Ovary (tissue), 9 donors: ENCODE results near the gene SMAD3. TPM values are rescaled to one million over a fixed set of nuclear protein-coding genes. Genes with fewer than 3 reads are reported as not detected.

Experiments used
- DNase-seq, 5 donors: peaks; one replicate each; pipeline ENCODE4 v3.0.0-alpha.2; 2019 to 2020
- H3K27ac ChIP-seq, 2 donors: fragments of 200-600 bp; one replicate each; pipeline versions ENCODE4 v1.5.1 to v1.8.0; 2019 to 2022
- H3K27me3 ChIP-seq: fragments of 200-600 bp; one replicate; pipeline ENCODE4 v1.8.0; 2022
- H3K36me3 ChIP-seq: fragments of 200-600 bp; sonication (generic); one replicate; pipeline ENCODE4 v1.5.1; 2019
- H3K4me1 ChIP-seq: one replicate; pipeline ENCODE4 v1.8.1; 2013; ENCODE audit warnings: mild to moderate bottlenecking, moderate library complexity; ENCODE audit not compliant: insufficient read depth
- H3K4me3 ChIP-seq: fragments of 200-600 bp; sonication (generic); one replicate; pipeline ENCODE4 v1.5.1; 2017
- H3K9me3 ChIP-seq, 2 donors: fragments of 200-600 bp in 1 of 2; sonication (generic) in 1 of 2; one replicate each; pipeline versions ENCODE4 v1.5.1 to v1.8.1; 2013 to 2019; ENCODE audit warnings: mild to moderate bottlenecking in 1 of 2, moderate library complexity in 1 of 2
- EP300 ChIP-seq: sonication (generic); formaldehyde crosslinking; IDR thresholded peaks from one replicate; pipeline ENCODE4 v1.6.1; 2017; ENCODE audit warnings: antibody characterized with exemption
- POLR2A ChIP-seq: fragments of 450-650 bp; IDR thresholded peaks from one replicate; pipeline ENCODE4 v1.6.1; 2017; ENCODE audit warnings: antibody characterized with exemption, mild to moderate bottlenecking, moderate library complexity
- WGBS, 3 donors: extraction: QIAGEN DNeasy Blood & Tissue Kit in 1 of 3; methylation state at CpG; one replicate each; pipeline versions ENCODE4 v1.1.5 to v1.1.7; 2013 to 2017; 5-methylcytosine and 5-hydroxymethylcytosine counted together
- intact Hi-C, 4 donors: fragments of 100-400 bp; cut with DNase I; formaldehyde crosslinking; loops; one replicate each; pipeline versions ENCODE4 v1.11.0 to v1.15.1; 2022 to 2023
- polyA plus RNA-seq, 2 donors: library from polyadenylated mRNA; stranded (reverse); fragments of 200-250 nt in 1 of 2; fragments of 350-450 nt in 1 of 2; fragmentation: Illumina TruSeq in 1 of 2; extraction: RNeasy Lipid Tissue Mini Kit (QIAGEN cat#74804) in 1 of 2; gene quantifications; one replicate each; pipeline ENCODE4 v1.2.3, GENCODE V29; 2013 to 2014
- total RNA-seq, 7 donors: library from RNA; depleted of rRNA in 2 of 7; stranded (reverse); fragments of >200 nt in 2 of 7; fragmentation: NEBNext Ultra II Directional in 3 of 7; extraction: Animal tissue kit (Norgen Biotek cat#: 25700) in 3 of 7; gene quantifications; one replicate each; pipeline versions ENCODE4 v1.1.0 to v1.2.4, GENCODE V29; 2016 to 2023
- TF ChIP-seq, protein P1 (sequence below), 3 donors: fragments of 450-650 bp in 2 of 3; fragments of 200-600 bp in 1 of 3; IDR thresholded peaks; one replicate each; pipeline versions ENCODE4 v1.5.1 to v1.8.0; 2016 to 2022; ENCODE audit warnings: antibody characterized with exemption in 3 of 3, mild to moderate bottlenecking in 1 of 3
- donor health status: DM: no; HTN: no; CAD: no; lungs with moderate emphysema.
- donor health status: DM: no; HTN: no; CAD: no.
- donor health status: Bipolar disorder and iron deficiency.
- donor health status: DM: yes; HTN: yes; CAD: no.
- donor health status: DM: no; HTN: no; CAD: no.
- donor health status: DM: yes; HTN: yes; CAD: no.

Gene SMAD3
- total and polyA plus RNA-seq, 9 donors = 18.7 to 78.6 (median 46.0) TPM

- DNase-seq = no peak
- H3K27me3 ChIP-seq = no peaks in the 10 kb centered on the region
- no peaks in the 10 kb centered on the region for H3K9me3 ChIP-seq
- peaks cover 24% of the 10 kb centered on the region for H3K4me1 ChIP-seq
- intact Hi-C loops = no loop called here
- WGBS, 3 donors = 64 to 75% (median 66%) methylated on average over 8 of the region's 8 CpGs
- no peak for TF ChIP-seq EP300
- TF ChIP-seq, protein P1, sequence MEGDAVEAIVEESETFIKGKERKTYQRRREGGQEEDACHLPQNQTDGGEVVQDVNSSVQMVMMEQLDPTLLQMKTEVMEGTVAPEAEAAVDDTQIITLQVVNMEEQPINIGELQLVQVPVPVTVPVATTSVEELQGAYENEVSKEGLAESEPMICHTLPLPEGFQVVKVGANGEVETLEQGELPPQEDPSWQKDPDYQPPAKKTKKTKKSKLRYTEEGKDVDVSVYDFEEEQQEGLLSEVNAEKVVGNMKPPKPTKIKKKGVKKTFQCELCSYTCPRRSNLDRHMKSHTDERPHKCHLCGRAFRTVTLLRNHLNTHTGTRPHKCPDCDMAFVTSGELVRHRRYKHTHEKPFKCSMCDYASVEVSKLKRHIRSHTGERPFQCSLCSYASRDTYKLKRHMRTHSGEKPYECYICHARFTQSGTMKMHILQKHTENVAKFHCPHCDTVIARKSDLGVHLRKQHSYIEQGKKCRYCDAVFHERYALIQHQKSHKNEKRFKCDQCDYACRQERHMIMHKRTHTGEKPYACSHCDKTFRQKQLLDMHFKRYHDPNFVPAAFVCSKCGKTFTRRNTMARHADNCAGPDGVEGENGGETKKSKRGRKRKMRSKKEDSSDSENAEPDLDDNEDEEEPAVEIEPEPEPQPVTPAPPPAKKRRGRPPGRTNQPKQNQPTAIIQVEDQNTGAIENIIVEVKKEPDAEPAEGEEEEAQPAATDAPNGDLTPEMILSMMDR (IDR thresholded peaks at IDR 0.05) = no peak
- H3K4me3 ChIP-seq = no peak overlapping the region
- H3K36me3 ChIP-seq = no peaks in the 10 kb centered on the region
- no peak overlapping the region for H3K27ac ChIP-seq
Measured at GRCh38 chr15:67196672-67197363, 131.4 kb downstream of the SMAD3 start.

DNA sequence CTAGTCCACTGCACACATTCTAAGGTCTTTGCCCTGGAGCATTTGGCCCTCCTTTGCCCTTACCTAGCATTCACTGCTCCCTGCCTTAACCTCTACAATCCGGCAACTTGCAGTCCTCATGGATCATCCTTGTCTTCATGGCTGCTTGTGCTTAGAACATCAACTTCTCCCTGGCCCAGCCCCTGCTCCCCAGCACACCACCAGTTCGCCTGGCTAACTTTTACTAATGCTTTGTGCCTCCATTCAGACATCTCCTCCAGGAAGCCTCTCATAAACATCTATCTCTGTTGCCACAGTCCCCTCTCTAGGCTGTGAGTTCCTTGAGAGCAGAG lies 131.9 kb downstream of the SMAD3 start:
- H3K4me1 ChIP-seq = peaks cover 24% of the 10 kb centered on the region
- intact Hi-C loops = no loop called here
- DNase-seq = no peak
- no peaks in the 10 kb centered on the region for H3K27me3 ChIP-seq
- H3K9me3 ChIP-seq = no peaks in the 10 kb centered on the region
- TF ChIP-seq EP300 (no peak), POLR2A (no peak)
- TF ChIP-seq, protein P1 (IDR thresholded peaks at IDR 0.05) = no peak
- 84 to 89% (median 87%) methylated on average over 2 of the region's 2 CpGs for WGBS, 3 donors
- no peaks in the 10 kb centered on the region for H3K36me3 ChIP-seq
- no peak overlapping the region for H3K27ac ChIP-seq
- no peak overlapping the region for H3K4me3 ChIP-seq

DNA sequence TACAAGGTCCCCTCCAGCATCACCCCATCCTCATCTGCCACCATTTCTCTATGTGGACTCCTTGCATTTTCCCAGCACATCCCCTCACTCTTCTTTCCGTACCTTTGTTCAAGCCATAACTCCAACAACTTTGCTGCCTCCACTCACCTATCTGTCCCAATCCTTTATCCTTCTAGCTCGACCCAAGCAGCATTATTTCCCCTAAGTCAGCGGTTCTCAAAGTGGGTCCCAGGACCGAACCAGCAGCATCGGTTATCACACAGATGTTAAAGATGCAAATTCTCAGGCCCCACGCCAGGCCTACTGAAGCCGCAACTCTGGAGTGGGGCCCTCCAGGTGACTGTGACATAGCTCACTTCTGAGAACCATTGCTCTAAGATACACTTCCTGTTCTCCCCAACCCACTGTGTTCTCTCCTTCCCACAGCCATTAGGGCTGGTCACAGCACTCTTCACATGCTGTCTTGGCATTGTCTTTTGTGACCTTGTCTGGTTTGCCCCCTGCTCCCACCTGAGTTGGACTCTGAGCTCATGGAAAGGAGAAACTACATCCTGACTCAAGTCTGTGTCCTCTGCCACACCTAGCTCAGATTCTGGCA lies 132.9 kb downstream of the SMAD3 start:
- Histone ChIP-seq H3K4me1 (peaks cover 24% of the 10 kb centered on the region), H3K36me3 (no peaks in the 10 kb centered on the region), H3K9me3 (no peaks in the 10 kb centered on the region), H3K27ac (peak overlapping the region in 1 of 2 donors; percentile 14), H3K4me3 (no peak overlapping the region), H3K27me3 (no peaks in the 10 kb centered on the region)
- no peak for DNase-seq
- WGBS, 3 donors = 88 to 89% (median 88%) methylated on average over 7 of the region's 7 CpGs
- TF ChIP-seq, protein P1 (IDR thresholded peaks at IDR 0.05) = no peak
- no peak for TF ChIP-seq POLR2A
- no peak for TF ChIP-seq EP300
- intact Hi-C loops = no loop called here

GRCh38 chr15:67199391-67199790 lies 134.0 kb downstream of the SMAD3 start:
- WGBS, 3 donors = 72 to 89% (median 75%) methylated on average over 4 of the region's 4 CpGs
- intact Hi-C loops = no loop called here
- H3K27me3 ChIP-seq = no peaks in the 10 kb centered on the region
- H3K4me1 ChIP-seq = peaks cover 18% of the 10 kb centered on the region
- no peak overlapping the region for H3K27ac ChIP-seq
- no peak overlapping the region for H3K4me3 ChIP-seq
- H3K36me3 ChIP-seq = no peaks in the 10 kb centered on the region
- no peaks in the 10 kb centered on the region for H3K9me3 ChIP-seq
- TF ChIP-seq, protein P1 (IDR thresholded peaks at IDR 0.05) = no peak
- no peak for DNase-seq
